SH-SY5Y (cell line): ENCODE data around the gene TXNIP.

Experiments used
- GATA2 ChIP-seq: IDR thresholded peaks from 2 replicates; pipeline ENCODE4 v1.6.1; 2011; ENCODE audit warnings: mild to moderate bottlenecking, low read depth, low read length
- GATA3 ChIP-seq: IDR thresholded peaks from 2 replicates; pipeline ENCODE4 v1.6.1; 2011; ENCODE audit warnings: low read depth, mild to moderate bottlenecking, low read length, moderate library complexity

DNA sequence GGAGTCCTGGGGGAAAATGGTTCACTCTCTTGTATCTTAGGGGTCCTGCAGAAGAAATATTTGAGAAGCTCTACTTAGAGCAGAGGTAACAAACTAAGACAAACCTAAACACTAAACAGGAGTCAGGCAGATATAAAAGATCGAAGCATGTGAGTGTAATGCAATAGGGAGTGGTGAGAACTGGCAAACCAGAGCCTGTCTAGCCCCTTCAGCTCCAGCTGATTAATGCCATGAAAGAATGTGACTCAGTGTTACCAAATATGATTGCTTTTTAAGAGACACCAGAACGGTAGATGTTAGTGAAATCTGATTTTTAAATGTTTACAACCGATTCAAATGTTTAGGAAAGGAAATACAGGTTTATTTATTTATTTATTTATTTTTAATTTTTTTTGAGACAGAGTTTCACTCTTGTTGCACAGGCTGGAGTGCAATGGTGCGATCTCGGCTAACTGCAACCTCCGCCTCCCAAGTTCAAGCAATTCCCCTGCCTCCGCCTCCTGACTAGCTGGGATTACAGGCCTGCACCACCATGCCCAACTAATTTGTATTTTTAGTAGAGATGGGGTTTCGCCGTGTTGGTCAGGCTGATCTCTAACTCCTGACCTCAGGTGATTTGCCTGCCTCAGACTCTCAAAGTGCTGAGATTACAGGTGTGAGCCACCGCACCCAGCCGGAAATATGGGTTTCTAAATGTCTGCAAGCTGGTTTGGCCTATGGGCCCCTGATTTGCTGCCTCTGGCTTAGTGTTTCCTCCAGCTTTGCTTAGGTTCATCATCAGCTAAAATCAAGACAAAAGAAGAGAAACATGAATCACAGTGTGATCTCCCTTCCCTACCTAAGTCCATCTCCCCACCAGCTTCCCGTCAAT is 12.2 kb downstream of the TXNIP start:
- TF ChIP-seq GATA2 = no peak
- TF ChIP-seq GATA3 = no peak
